Erythroblast (primary cell): ENCODE data around the gene CNTN6.
A peak's percentile ranks its signal among the peaks of the same experiment; 100 is the strongest.

Source experiments
- DNase-seq, 2 experiments: peaks; one replicate each; lab custom pipeline; 2025; lab: John Stamatoyannopoulos, UW
- GATA1 ChIP-seq: IDR thresholded peaks from 2 replicates; pipeline ENCODE4 v1.6.1; 2011; ENCODE audit warnings: low read depth, mild to moderate bottlenecking, control low read depth, low read length, moderate library complexity
- POLR2A ChIP-seq: IDR thresholded peaks from 2 replicates; pipeline ENCODE4 v1.6.1; 2011; ENCODE audit warnings: mild to moderate bottlenecking, low read length

The CNTN6 gene

DNA sequence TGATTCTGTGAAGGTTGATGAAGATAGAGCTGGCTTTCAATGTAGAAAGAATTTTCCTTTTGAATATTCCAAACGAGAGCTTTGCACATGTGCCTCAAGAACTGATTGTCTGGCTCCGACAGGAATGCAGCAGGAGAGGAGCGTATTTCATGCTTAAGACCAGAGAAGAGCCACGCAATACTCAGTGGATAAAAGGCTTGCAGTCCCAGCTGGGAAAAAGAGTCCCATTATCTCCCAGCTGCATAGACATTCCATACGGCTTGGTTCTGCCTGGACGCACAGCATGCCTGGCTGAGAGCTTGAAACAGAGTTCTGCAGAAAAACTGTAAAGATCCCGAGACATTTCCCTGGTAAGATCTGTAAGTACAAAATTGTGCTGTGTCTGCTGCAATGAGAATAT lies at the start of gene CNTN6:
CNTN6 (plus strand) TSS at position 254 of the 400 bp plus-strand sequence. CDS start 54,985 bp downstream, outside the sequence.
- no peak for DNase-seq
- TF ChIP-seq POLR2A (no peak), GATA1 (no peak)

- no peak for TF ChIP-seq GATA1
- no peak for TF ChIP-seq POLR2A
- DNase-seq, result no peak
Measured at GRCh38 chr3:1048558-1048957, 44.3 kb upstream of the CNTN6 start.

DNA sequence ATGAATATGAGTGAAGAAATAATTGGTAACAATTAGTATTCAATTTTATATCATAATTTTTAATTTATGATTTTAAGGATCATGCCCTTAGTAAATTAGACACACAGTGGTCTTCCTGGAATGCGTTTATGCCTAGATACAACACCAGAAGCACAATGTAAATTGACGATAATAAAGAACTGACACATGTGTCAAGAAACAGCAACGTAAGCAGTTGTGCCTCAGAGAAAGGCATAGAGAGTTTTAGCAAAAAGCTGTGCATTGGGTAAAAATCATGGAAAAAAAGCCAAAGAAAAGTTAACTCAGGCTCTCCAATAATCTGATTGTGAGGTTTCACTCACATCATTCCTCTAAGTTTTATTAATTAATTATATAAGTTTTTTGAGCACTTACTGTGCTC lies 37.0 kb upstream of the CNTN6 start:
- DNase-seq, result no peak
- no peak for TF ChIP-seq GATA1
- TF ChIP-seq POLR2A, result no peak

GRCh38 chr3:1056744-1057143 lies 36.1 kb upstream of the CNTN6 start:
- no peak for DNase-seq
- TF ChIP-seq POLR2A, result no peak
- TF ChIP-seq GATA1, result no peak

- TF ChIP-seq POLR2A (no peak), GATA1 (no peak)
- DNase-seq, result no peak
Measured at GRCh38 chr3:1057436-1057835, 35.4 kb upstream of the CNTN6 start.

DNA sequence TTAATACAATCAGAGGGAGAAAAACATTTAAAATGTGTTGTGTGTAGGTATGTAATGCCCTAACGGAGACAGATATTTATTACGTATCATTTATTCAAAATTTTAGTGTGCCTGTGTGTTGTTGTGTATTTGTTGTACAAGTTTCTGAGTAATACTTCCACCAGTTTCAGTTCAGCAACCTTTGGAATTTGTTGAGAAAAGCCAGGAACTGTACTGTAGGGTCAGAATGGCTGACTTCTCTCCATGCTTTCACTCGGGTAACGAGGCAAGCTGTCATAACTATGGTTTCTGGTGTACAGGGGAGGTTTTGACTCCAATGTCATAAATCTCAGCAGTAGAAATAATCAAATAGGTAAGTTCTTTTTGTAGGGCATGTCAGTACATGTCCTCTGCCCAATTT lies 23.8 kb upstream of the CNTN6 start:
- DNase-seq, result no peak

GRCh38 chr3:1072041-1072440 lies 20.8 kb upstream of the CNTN6 start:
- DNase-seq, result no peak
- TF ChIP-seq POLR2A, result no peak
- no peak for TF ChIP-seq GATA1

More for the DNA sequence above, 23.8 kb upstream of the CNTN6 start:
- TF ChIP-seq POLR2A (no peak), GATA1 (no peak)

GRCh38 chr3:1079662-1080061 lies 13.2 kb upstream of the CNTN6 start:
- DNase-seq, result no peak

GRCh38 chr3:1082108-1082507 lies 10.7 kb upstream of the CNTN6 start:
- TF ChIP-seq GATA1 (no peak), POLR2A (no peak)
- DNase-seq, result peak; percentile 2 to 6

More at GRCh38 chr3:1079662-1080061, 13.2 kb upstream of the CNTN6 start:
- no peak for TF ChIP-seq POLR2A
- no peak for TF ChIP-seq GATA1

- no peak for TF ChIP-seq POLR2A
- TF ChIP-seq GATA1, result no peak
- no peak for DNase-seq
Measured at GRCh38 chr3:1087066-1087560, 5.7 kb upstream of the CNTN6 start.

GRCh38 chr3:1088503-1088902 lies 4.3 kb upstream of the CNTN6 start:
- no peak for DNase-seq
- no peak for TF ChIP-seq POLR2A
- no peak for TF ChIP-seq GATA1

- DNase-seq, result no peak
- TF ChIP-seq GATA1 (no peak), POLR2A (no peak)
Measured at GRCh38 chr3:1091286-1091685, 1.5 kb upstream of the CNTN6 start.

GRCh38 chr3:1092061-1092460 lies 763 bp upstream of the CNTN6 start:
- TF ChIP-seq GATA1, result no peak
- TF ChIP-seq POLR2A, result no peak
- no peak for DNase-seq

- no peak for TF ChIP-seq GATA1
- no peak for TF ChIP-seq POLR2A
Measured at GRCh38 chr3:1093217-1093616, 393 bp downstream of the CNTN6 start.

GRCh38 chr3:1103525-1103924 lies 10.7 kb downstream of the CNTN6 start:
- DNase-seq, result no peak
- TF ChIP-seq POLR2A (no peak), GATA1 (no peak)

More at GRCh38 chr3:1093217-1093616, 393 bp downstream of the CNTN6 start:
- no peak for DNase-seq
